Hepatocyte (in vitro differentiated cells): ENCODE results near the gene EEF2. TPM values are rescaled to one million over a fixed set of nuclear protein-coding genes. Genes with fewer than 3 reads are reported as not detected.

Experiments
- DNase-seq: peaks from one replicate; pipeline ENCODE4 v3.0.0-alpha.2; 2016; ENCODE audit warnings: low spot score
- H2AFZ ChIP-seq: fragments of 200-600 bp; sonication (generic); 2 replicates; pipeline ENCODE4 v1.6.0; 2016; ENCODE audit warnings: antibody characterized with exemption, mild to moderate bottlenecking
- H3K27ac ChIP-seq: fragments of 200-600 bp; sonication (generic); 2 replicates; pipeline ENCODE4 v1.5.1; 2016; ENCODE audit warnings: mild to moderate bottlenecking
- H3K27me3 ChIP-seq: fragments of 200-600 bp; sonication (generic); 2 replicates; pipeline ENCODE4 v1.6.1; 2016
- H3K36me3 ChIP-seq: fragments of 200-600 bp; sonication (generic); replicated peaks from 2 replicates; pipeline ENCODE4 v1.5.1; 2016; ENCODE audit warnings: low read depth; ENCODE audit not compliant: insufficient read depth
- H3K4me1 ChIP-seq: fragments of 200-600 bp; sonication (generic); 2 replicates; pipeline ENCODE4 v1.5.1; 2016; ENCODE audit warnings: mild to moderate bottlenecking, moderate library complexity; ENCODE audit not compliant: insufficient read depth
- H3K4me2 ChIP-seq: fragments of 200-600 bp; sonication (generic); 2 replicates; pipeline ENCODE4 v1.6.0; 2016
- H3K4me3 ChIP-seq: fragments of 200-600 bp; sonication (generic); 2 replicates; pipeline ENCODE4 v1.5.1; 2016; ENCODE audit warnings: mild to moderate bottlenecking
- H3K79me2 ChIP-seq: fragments of 200-600 bp; sonication (generic); 2 replicates; pipeline ENCODE4 v1.6.0; 2017; ENCODE audit warnings: mild to moderate bottlenecking
- H3K9me2 ChIP-seq: fragments of 200-600 bp; sonication (generic); replicated peaks from 2 replicates; pipeline ENCODE4 v1.6.0; 2017; ENCODE audit warnings: mild to moderate bottlenecking; ENCODE audit not compliant: insufficient read depth
- H3K9me3 ChIP-seq: fragments of 200-600 bp; sonication (generic); 2 replicates; pipeline ENCODE4 v1.5.1; 2016; ENCODE audit warnings: low read depth, mild to moderate bottlenecking
- H4K20me1 ChIP-seq: fragments of 200-600 bp; sonication (generic); 2 replicates; pipeline ENCODE4 v1.6.0; 2016; ENCODE audit warnings: mild to moderate bottlenecking; ENCODE audit not compliant: insufficient read depth, poor library complexity, severe bottlenecking
- EZH2 ChIP-seq: fragments of 200-600 bp; sonication (generic); IDR thresholded peaks from 2 replicates; pipeline ENCODE4 v1.6.1; 2016; ENCODE audit warnings: antibody characterized with exemption, mild to moderate bottlenecking, borderline replicate concordance
- EZH2phosphoT487 ChIP-seq: fragments of 200-600 bp; sonication (generic); IDR thresholded peaks from one replicate; pipeline ENCODE4 v1.6.1; 2018; ENCODE audit warnings: antibody characterized with exemption, mild to moderate bottlenecking, low read depth, moderate library complexity; ENCODE audit not compliant: unreplicated experiment, severe bottlenecking
- WGBS: methylation state at CpG from one replicate; pipeline ENCODE4 v1.1.6; 2016; ENCODE audit warnings: low lambda C conversion rate; ENCODE audit errors: missing lambda C conversion rate; 5-methylcytosine and 5-hydroxymethylcytosine counted together
- polyA plus RNA-seq: library from polyadenylated mRNA; unstranded; fragments of >200 nt; fragmentation: Nextera tagmentation; extraction: Ambion mirVana; gene quantifications from 2 replicates; pipeline ENCODE4 v1.2.1, GENCODE V29; 2016
- total RNA-seq: library from RNA; depleted of rRNA; stranded (reverse); fragments of >200 nt; gene quantifications from 2 replicates; pipeline ENCODE4 v1.2.3, GENCODE V29; 2014
- TF ChIP-seq, protein P1 (sequence below): fragments of 200-600 bp; sonication (generic); IDR thresholded peaks from 2 replicates; pipeline ENCODE4 v1.5.1; 2016; ENCODE audit warnings: antibody characterized with exemption, mild to moderate bottlenecking; ENCODE audit not compliant: poor library complexity

The EEF2 gene
- total and polyA plus RNA-seq, 2 experiments from 2014 or later: 526 to 1,740 TPM

GRCh38 chr19:4023600-4024398 lies 38.5 kb upstream of the EEF2 start:
- peaks cover 22% of the 10 kb centered on the region for H4K20me1 ChIP-seq
- H2AFZ ChIP-seq: no peak overlapping the region
- WGBS: 92% methylated on average over 34 of the region's 34 CpGs
- TF ChIP-seq, protein P1, sequence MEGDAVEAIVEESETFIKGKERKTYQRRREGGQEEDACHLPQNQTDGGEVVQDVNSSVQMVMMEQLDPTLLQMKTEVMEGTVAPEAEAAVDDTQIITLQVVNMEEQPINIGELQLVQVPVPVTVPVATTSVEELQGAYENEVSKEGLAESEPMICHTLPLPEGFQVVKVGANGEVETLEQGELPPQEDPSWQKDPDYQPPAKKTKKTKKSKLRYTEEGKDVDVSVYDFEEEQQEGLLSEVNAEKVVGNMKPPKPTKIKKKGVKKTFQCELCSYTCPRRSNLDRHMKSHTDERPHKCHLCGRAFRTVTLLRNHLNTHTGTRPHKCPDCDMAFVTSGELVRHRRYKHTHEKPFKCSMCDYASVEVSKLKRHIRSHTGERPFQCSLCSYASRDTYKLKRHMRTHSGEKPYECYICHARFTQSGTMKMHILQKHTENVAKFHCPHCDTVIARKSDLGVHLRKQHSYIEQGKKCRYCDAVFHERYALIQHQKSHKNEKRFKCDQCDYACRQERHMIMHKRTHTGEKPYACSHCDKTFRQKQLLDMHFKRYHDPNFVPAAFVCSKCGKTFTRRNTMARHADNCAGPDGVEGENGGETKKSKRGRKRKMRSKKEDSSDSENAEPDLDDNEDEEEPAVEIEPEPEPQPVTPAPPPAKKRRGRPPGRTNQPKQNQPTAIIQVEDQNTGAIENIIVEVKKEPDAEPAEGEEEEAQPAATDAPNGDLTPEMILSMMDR: no peak
- TF ChIP-seq EZH2: no peak
- no peak for TF ChIP-seq EZH2phosphoT487
- no peaks in the 10 kb centered on the region for H3K4me1 ChIP-seq
- H3K9me3 ChIP-seq: no peaks in the 10 kb centered on the region
- peak; percentile 3 for DNase-seq
- H3K4me3 ChIP-seq: no peak overlapping the region
- H3K79me2 ChIP-seq: peaks cover 45% of the 10 kb centered on the region
- H3K27me3 ChIP-seq: no peaks in the 10 kb centered on the region
- no peaks in the 10 kb centered on the region for H3K36me3 ChIP-seq
- H3K27ac ChIP-seq: no peak overlapping the region
- no peak overlapping the region for H3K4me2 ChIP-seq
- no peaks in the 10 kb centered on the region for H3K9me2 ChIP-seq

GRCh38 chr19:4019578-4019977 lies 34.3 kb upstream of the EEF2 start:
- WGBS: 80% methylated on average over 10 of the region's 17 CpGs
- no peak overlapping the region for H3K27ac ChIP-seq
- no peak overlapping the region for H3K4me3 ChIP-seq
- TF ChIP-seq EZH2phosphoT487 (no peak), EZH2 (no peak)
- TF ChIP-seq, protein P1: no peak
- H3K36me3 ChIP-seq: no peaks in the 10 kb centered on the region
- peaks cover 87% of the 10 kb centered on the region for H3K79me2 ChIP-seq
- no peak overlapping the region for H3K4me2 ChIP-seq
- no peak overlapping the region for H2AFZ ChIP-seq
- H3K9me3 ChIP-seq: no peaks in the 10 kb centered on the region
- H4K20me1 ChIP-seq: peaks cover 57% of the 10 kb centered on the region
- peaks cover 8% of the 10 kb centered on the region for H3K4me1 ChIP-seq
- no peaks in the 10 kb centered on the region for H3K27me3 ChIP-seq
- H3K9me2 ChIP-seq: no peaks in the 10 kb centered on the region
- DNase-seq: no peak

DNA sequence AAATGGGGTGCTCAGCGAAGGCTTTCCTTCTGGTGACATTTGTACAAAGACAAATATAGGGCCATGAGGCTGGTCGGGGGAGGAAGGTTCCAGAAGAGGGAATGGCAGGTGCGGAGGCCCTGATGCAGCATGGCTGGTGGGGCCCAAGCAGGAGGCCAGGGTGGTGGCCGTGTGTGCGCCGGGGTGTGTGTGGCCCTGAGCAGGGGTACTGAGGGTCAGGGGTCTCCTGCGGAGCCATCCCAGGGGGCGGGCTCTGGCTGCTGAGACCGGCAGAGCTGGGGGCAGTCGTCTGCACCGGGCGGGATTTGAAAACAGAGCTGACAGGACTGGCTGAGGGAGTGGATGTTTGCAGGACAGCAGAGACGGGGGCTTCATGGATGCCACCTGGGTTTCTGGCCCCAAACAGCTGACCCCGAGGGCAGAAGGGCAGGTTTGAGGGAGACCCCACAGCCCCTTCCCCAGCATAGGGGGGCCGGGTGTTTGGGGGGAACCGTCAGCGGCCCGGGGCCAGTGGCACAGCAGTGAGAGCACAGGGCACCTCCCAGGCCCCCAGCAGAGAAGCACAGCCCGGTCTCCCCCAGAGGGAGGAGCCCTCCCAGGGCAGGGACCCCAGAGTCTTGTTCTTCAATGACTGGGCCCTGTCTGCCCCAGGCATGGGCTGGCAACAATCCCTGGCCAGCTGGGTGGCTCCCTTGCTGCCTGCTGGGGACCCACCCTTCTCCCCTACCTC lies 33.7 kb upstream of the EEF2 start:
- TF ChIP-seq, protein P1: no peak
- H3K4me2 ChIP-seq: no peak overlapping the region
- no peak for DNase-seq
- no peaks in the 10 kb centered on the region for H3K27me3 ChIP-seq
- WGBS: 97% methylated on average over 13 of the region's 19 CpGs
- H3K4me3 ChIP-seq: no peak overlapping the region
- H3K36me3 ChIP-seq: no peaks in the 10 kb centered on the region
- H3K9me2 ChIP-seq: no peaks in the 10 kb centered on the region
- H4K20me1 ChIP-seq: peaks cover 58% of the 10 kb centered on the region
- H3K79me2 ChIP-seq: peaks cover 94% of the 10 kb centered on the region
- peaks cover 8% of the 10 kb centered on the region for H3K4me1 ChIP-seq
- H2AFZ ChIP-seq: no peak overlapping the region
- no peak overlapping the region for H3K27ac ChIP-seq
- no peaks in the 10 kb centered on the region for H3K9me3 ChIP-seq
